H9 (cell line): Measurements from ENCODE around the gene RNPEPL1. TPM values are rescaled to one million over a fixed set of nuclear protein-coding genes. Genes with fewer than 3 reads are reported as not detected.

Experiments used
- DNase-seq: peaks from one replicate; pipeline ENCODE4 v3.0.0-alpha.2; 2017
- H2AFZ ChIP-seq: one replicate; pipeline ENCODE4 v1.6.1; 2013; ENCODE audit warnings: mild to moderate bottlenecking, low read length, control low read depth, moderate library complexity
- H2AK5ac ChIP-seq: 2 replicates; pipeline ENCODE4 v1.6.1; 2013; ENCODE audit warnings: low read length, control low read depth, mixed read lengths; ENCODE audit not compliant: insufficient read length
- H2BK120ac ChIP-seq: one replicate; pipeline ENCODE4 v1.6.1; 2013; ENCODE audit warnings: low read depth, mild to moderate bottlenecking, low read length, control low read depth, inconsistent platforms; ENCODE audit not compliant: poor library complexity, severe bottlenecking
- H2BK12ac ChIP-seq: 2 replicates; pipeline ENCODE4 v1.6.1; 2013; ENCODE audit warnings: low read length, control low read depth, mixed read lengths, low read depth; ENCODE audit not compliant: insufficient read length
- H2BK15ac ChIP-seq: 2 replicates; pipeline ENCODE4 v1.6.1; 2013; ENCODE audit warnings: low read depth, low read length, control low read depth
- H2BK20ac ChIP-seq: one replicate; pipeline ENCODE4 v1.6.1; 2013; ENCODE audit warnings: low read depth, mild to moderate bottlenecking, low read length, control low read depth, inconsistent platforms; ENCODE audit not compliant: poor library complexity, severe bottlenecking
- H2BK5ac ChIP-seq: 2 replicates; pipeline ENCODE4 v1.6.1; 2013; ENCODE audit warnings: low read length, control low read depth, mixed read lengths; ENCODE audit not compliant: insufficient read length
- H3K14ac ChIP-seq: 2 replicates; pipeline ENCODE4 v1.6.1; 2013; ENCODE audit warnings: low read length, control low read depth; ENCODE audit not compliant: insufficient read depth
- H3K18ac ChIP-seq: 2 replicates; pipeline ENCODE4 v1.6.1; 2013; ENCODE audit warnings: low read depth, mild to moderate bottlenecking, mixed read lengths, low read length, control low read depth; ENCODE audit not compliant: insufficient read length
- H3K23ac ChIP-seq: 2 replicates; pipeline ENCODE4 v1.6.1; 2013; ENCODE audit warnings: low read length, control low read depth, mixed read lengths, low read depth; ENCODE audit not compliant: insufficient read length
- H3K23me2 ChIP-seq: 2 replicates; pipeline ENCODE4 v1.6.1; 2013; ENCODE audit warnings: low read depth, mild to moderate bottlenecking, mixed read lengths, low read length, control low read depth; ENCODE audit not compliant: insufficient read length, poor library complexity, severe bottlenecking
- H3K27ac ChIP-seq: 2 replicates; pipeline ENCODE4 v1.5.1; 2013; ENCODE audit warnings: low read length, control low read depth, mixed read lengths, low read depth; ENCODE audit not compliant: insufficient read length
- H3K27me3 ChIP-seq: 2 replicates; pipeline ENCODE4 v1.6.1; 2013; ENCODE audit warnings: low read length, control low read depth, inconsistent platforms; ENCODE audit not compliant: insufficient read depth
- H3K4ac ChIP-seq: 2 replicates; pipeline ENCODE4 v1.6.1; 2013; ENCODE audit warnings: low read depth, mild to moderate bottlenecking, control low read depth, inconsistent platforms, low read length, moderate library complexity
- H3K4me1 ChIP-seq: 2 replicates; pipeline ENCODE4 v1.6.1; 2013; ENCODE audit warnings: low read length, control low read depth, inconsistent platforms; ENCODE audit not compliant: insufficient read depth
- H3K4me2 ChIP-seq: 2 replicates; pipeline ENCODE4 v1.6.1; 2013; ENCODE audit warnings: low read length, control low read depth, mixed read lengths; ENCODE audit not compliant: insufficient read length, insufficient read depth
- H3K56ac ChIP-seq: 2 replicates; pipeline ENCODE4 v1.6.1; 2013; ENCODE audit warnings: low read depth, mild to moderate bottlenecking, mixed read lengths, low read length, control low read depth; ENCODE audit not compliant: insufficient read length
- H3K79me1 ChIP-seq: 2 replicates; pipeline ENCODE4 v1.6.1; 2013; ENCODE audit warnings: low read depth, mild to moderate bottlenecking, moderate library complexity, low read length, control low read depth, inconsistent platforms; ENCODE audit not compliant: insufficient read depth, poor library complexity, severe bottlenecking
- H3K79me2 ChIP-seq: 2 replicates; pipeline ENCODE4 v1.6.1; 2013; ENCODE audit warnings: low read length, control low read depth, inconsistent platforms; ENCODE audit not compliant: insufficient read depth
- H3K9ac ChIP-seq: 2 replicates; pipeline ENCODE4 v1.6.1; 2013; ENCODE audit warnings: low read length, control low read depth, mixed read lengths; ENCODE audit not compliant: insufficient read length; ENCODE audit errors: extremely low read depth
- H3K9me3 ChIP-seq: one replicate; pipeline ENCODE4 v1.6.1; 2013; ENCODE audit warnings: low read depth, low read length, inconsistent platforms; ENCODE audit not compliant: control insufficient read depth
- H3T11ph ChIP-seq: one replicate; pipeline ENCODE4 v1.6.1; 2013; ENCODE audit warnings: mild to moderate bottlenecking, low read length, control low read depth, inconsistent platforms
- H4K20me1 ChIP-seq: one replicate; pipeline ENCODE4 v1.6.1; 2013; ENCODE audit not compliant: control insufficient read depth, insufficient read length, insufficient read depth
- H4K5ac ChIP-seq: 2 replicates; pipeline ENCODE4 v1.6.1; 2013; ENCODE audit warnings: low read depth, mild to moderate bottlenecking, mixed read lengths, low read length, control low read depth; ENCODE audit not compliant: insufficient read length
- H4K8ac ChIP-seq: replicated peaks from 2 replicates; pipeline ENCODE4 v1.6.1; 2013; ENCODE audit warnings: low read length, control low read depth, mixed read lengths, low read depth; ENCODE audit not compliant: insufficient read length
- H4K91ac ChIP-seq: 2 replicates; pipeline ENCODE4 v1.6.1; 2013; ENCODE audit warnings: low read depth, mild to moderate bottlenecking, moderate library complexity, mixed read lengths, low read length, control low read depth; ENCODE audit not compliant: insufficient read length
- H3K27ac Mint-ChIP-seq, 3 experiments: 2 replicates in 2 of 3; 3 replicates in 1 of 3; pipeline ENCODE4 v1.8.0; 2020 to 2021; ENCODE audit warnings: mixed read lengths in 3 of 3, mild to moderate bottlenecking in 1 of 3, moderate library complexity in 1 of 3
- H3K27me3 Mint-ChIP-seq: 2 replicates; pipeline ENCODE4 v1.8.0; 2021; ENCODE audit warnings: low read depth, mild to moderate bottlenecking, moderate library complexity, mixed read lengths
- H3K36me3 Mint-ChIP-seq, 3 experiments: 2 replicates in 2 of 3; 3 replicates in 1 of 3; pipeline ENCODE4 v1.8.0; 2020 to 2021; ENCODE audit warnings: low read depth in 3 of 3, mixed read lengths in 3 of 3; ENCODE audit not compliant: insufficient read depth in 1 of 3
- H3K4me1 Mint-ChIP-seq, 2 experiments: 2 replicates each; pipeline ENCODE4 v1.8.0; 2020; ENCODE audit warnings: mixed read lengths in 2 of 2
- H3K4me3 Mint-ChIP-seq, 2 experiments: 2 replicates in 1 of 2; 3 replicates in 1 of 2; pipeline ENCODE4 v1.8.0; 2020 to 2021; ENCODE audit warnings: mild to moderate bottlenecking in 2 of 2, mixed read lengths in 2 of 2, moderate library complexity in 1 of 2
- H3K9me3 Mint-ChIP-seq, 2 experiments: 2 replicates in 1 of 2; 3 replicates in 1 of 2; pipeline ENCODE4 v1.8.0; 2020; ENCODE audit warnings: mild to moderate bottlenecking in 2 of 2, mixed read lengths in 2 of 2, moderate library complexity in 1 of 2
- WGBS: extraction: QIAGEN DNeasy Blood & Tissue Kit; methylation state at CpG from one replicate; pipeline ENCODE4 v1.1.7; 2013; ENCODE audit warnings: missing lambda C conversion rate, low lambda C conversion rate, mixed read lengths; ENCODE audit not compliant: insufficient read length; ENCODE audit errors: extremely low coverage; 5-methylcytosine and 5-hydroxymethylcytosine counted together
- total RNA-seq: library from RNA; stranded (reverse); gene quantifications from 2 replicates; pipeline ENCODE4 v1.2.1, GENCODE V29; 2021
- TF ChIP-seq, protein P1 (sequence below): fragments of 200-600 bp; sonication (generic); conservative IDR thresholded peaks from 3 replicates; pipeline ENCODE4 v1.8.0; 2021; ENCODE audit warnings: antibody characterized with exemption, mild to moderate bottlenecking

Gene RNPEPL1
- total RNA-seq, 1 experiment from 2014 or later: 22.5 TPM

DNA sequence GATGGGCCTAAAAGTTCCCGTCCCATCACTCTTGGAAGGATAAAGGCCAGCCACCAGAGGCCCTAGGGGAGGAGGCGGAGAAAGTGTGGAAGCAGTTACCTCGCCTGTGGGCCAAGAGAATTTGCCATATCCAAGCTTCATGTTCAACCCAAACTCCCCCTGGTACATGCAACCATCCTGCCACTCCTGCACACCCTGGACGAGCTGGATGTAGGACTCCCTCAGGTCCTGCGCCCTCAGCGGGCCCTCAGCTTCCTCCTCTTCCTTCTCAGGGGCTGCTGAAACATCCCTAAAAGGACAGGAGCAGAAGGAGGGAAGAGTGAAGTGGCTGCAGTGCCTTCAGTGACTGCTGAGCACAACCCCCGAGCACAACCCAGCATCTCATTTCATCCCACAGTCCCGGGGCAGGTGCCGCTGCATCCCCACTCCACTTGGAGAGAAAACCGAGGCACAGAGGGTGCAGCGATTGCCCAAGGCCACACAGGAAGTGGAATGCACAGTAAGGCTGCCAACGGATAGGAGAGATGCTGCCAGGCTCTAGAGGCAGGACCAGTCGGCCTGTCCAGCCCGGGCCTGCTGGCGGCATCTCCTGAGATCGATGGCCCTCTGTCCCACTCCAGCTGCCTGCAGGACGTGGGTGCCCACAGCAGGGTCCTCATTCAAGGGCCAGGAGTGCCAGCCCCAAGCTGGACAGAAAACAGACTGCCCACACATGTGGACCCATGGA, 13.4 kb upstream of the RNPEPL1 start:
- no peaks in the 10 kb centered on the region for H3K4me1 ChIP-seq
- peaks cover 20 to 23% (median 21%) of the 10 kb centered on the region in 3 experiments for H3K36me3 Mint-ChIP-seq
- H3K4me3 Mint-ChIP-seq: no peak overlapping the region

More for the DNA sequence above, 13.4 kb upstream of the RNPEPL1 start:
- TF ChIP-seq, protein P1, sequence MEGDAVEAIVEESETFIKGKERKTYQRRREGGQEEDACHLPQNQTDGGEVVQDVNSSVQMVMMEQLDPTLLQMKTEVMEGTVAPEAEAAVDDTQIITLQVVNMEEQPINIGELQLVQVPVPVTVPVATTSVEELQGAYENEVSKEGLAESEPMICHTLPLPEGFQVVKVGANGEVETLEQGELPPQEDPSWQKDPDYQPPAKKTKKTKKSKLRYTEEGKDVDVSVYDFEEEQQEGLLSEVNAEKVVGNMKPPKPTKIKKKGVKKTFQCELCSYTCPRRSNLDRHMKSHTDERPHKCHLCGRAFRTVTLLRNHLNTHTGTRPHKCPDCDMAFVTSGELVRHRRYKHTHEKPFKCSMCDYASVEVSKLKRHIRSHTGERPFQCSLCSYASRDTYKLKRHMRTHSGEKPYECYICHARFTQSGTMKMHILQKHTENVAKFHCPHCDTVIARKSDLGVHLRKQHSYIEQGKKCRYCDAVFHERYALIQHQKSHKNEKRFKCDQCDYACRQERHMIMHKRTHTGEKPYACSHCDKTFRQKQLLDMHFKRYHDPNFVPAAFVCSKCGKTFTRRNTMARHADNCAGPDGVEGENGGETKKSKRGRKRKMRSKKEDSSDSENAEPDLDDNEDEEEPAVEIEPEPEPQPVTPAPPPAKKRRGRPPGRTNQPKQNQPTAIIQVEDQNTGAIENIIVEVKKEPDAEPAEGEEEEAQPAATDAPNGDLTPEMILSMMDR: no peak
- H4K8ac ChIP-seq: no peak overlapping the region
- no peak for DNase-seq
- peaks cover under 1% of the 10 kb centered on the region for H3K23me2 ChIP-seq
- no peak overlapping the region for H2BK120ac ChIP-seq
- Mint-ChIP-seq H3K9me3 (peaks cover 16 to 17% of the 10 kb centered on the region in 2 experiments), H3K27ac (no peak overlapping the region), H3K27me3 (peaks cover 20% of the 10 kb centered on the region), H3K4me1 (peaks cover 11 to 15% of the 10 kb centered on the region in 2 experiments)
- no peak overlapping the region; the same call in 1 of the 2 replicates for H3K14ac ChIP-seq
- no peak overlapping the region for H2AFZ ChIP-seq
- H3K4me2 ChIP-seq: no peak overlapping the region
- H2AK5ac ChIP-seq: no peak overlapping the region
- no peaks in the 10 kb centered on the region for H3K79me1 ChIP-seq
- no peak overlapping the region for H4K5ac ChIP-seq
- no peaks in the 10 kb centered on the region for H4K20me1 ChIP-seq
- peaks cover 12% of the 10 kb centered on the region for H3K9me3 ChIP-seq
- no peak overlapping the region for H2BK15ac ChIP-seq
- no peak overlapping the region for H3K23ac ChIP-seq
- no peak overlapping the region for H3K9ac ChIP-seq
- H3K27ac ChIP-seq: no peak overlapping the region
- H3K56ac ChIP-seq: no peak overlapping the region
- peaks cover 5% of the 10 kb centered on the region; the same call in 1 of the 2 replicates for H3K27me3 ChIP-seq
- H3K4ac ChIP-seq: no peak overlapping the region
- H3T11ph ChIP-seq: no peak overlapping the region
- H2BK5ac ChIP-seq: no peak overlapping the region
- H4K91ac ChIP-seq: no peak overlapping the region
- no peak overlapping the region for H2BK12ac ChIP-seq
- no peak overlapping the region for H3K18ac ChIP-seq
- no peak overlapping the region for H2BK20ac ChIP-seq
- no peaks in the 10 kb centered on the region for H3K79me2 ChIP-seq
- no CpG with 5 or more reads among the region's 17 CpGs for WGBS
